AG10803 (cell line): ENCODE results near the gene PORCN.
"Not testable (repeated sequence)": the region's sequence is repeated elsewhere in the genome, so short reads cannot be mapped to it uniquely, and the experiment has no call there.

Experiments
- DNase-seq: peaks from one replicate; pipeline ENCODE4 v3.0.0; 2010; ENCODE audit warnings: low read depth
- H3K4me3 ChIP-seq: 2 replicates; pipeline ENCODE4 v1.5.1; 2011; ENCODE audit warnings: mild to moderate bottlenecking, low read length, control low read depth
- TF ChIP-seq, protein P1 (sequence below): conservative IDR thresholded peaks from 2 replicates; pipeline ENCODE4 v1.5.1; 2011; ENCODE audit warnings: mild to moderate bottlenecking, low read length, control low read depth, inconsistent platforms

Gene PORCN

DNA sequence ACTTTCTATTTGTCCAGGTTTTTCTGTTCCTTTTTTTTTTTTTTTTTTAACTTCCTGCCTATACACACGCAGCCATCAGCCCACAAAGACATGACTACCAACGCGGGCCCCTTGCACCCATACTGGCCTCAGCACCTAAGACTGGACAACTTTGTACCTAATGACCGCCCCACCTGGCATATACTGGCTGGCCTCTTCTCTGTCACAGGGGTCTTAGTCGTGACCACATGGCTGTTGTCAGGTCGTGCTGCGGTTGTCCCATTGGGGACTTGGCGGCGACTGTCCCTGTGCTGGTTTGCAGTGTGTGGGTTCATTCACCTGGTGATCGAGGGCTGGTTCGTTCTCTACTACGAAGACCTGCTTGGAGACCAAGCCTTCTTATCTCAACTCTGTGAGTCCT is 14.9 kb downstream of the PORCN start:
- H3K4me3 ChIP-seq = no peak overlapping the region
- TF ChIP-seq, protein P1, sequence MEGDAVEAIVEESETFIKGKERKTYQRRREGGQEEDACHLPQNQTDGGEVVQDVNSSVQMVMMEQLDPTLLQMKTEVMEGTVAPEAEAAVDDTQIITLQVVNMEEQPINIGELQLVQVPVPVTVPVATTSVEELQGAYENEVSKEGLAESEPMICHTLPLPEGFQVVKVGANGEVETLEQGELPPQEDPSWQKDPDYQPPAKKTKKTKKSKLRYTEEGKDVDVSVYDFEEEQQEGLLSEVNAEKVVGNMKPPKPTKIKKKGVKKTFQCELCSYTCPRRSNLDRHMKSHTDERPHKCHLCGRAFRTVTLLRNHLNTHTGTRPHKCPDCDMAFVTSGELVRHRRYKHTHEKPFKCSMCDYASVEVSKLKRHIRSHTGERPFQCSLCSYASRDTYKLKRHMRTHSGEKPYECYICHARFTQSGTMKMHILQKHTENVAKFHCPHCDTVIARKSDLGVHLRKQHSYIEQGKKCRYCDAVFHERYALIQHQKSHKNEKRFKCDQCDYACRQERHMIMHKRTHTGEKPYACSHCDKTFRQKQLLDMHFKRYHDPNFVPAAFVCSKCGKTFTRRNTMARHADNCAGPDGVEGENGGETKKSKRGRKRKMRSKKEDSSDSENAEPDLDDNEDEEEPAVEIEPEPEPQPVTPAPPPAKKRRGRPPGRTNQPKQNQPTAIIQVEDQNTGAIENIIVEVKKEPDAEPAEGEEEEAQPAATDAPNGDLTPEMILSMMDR = no peak
- no peak for DNase-seq

DNA sequence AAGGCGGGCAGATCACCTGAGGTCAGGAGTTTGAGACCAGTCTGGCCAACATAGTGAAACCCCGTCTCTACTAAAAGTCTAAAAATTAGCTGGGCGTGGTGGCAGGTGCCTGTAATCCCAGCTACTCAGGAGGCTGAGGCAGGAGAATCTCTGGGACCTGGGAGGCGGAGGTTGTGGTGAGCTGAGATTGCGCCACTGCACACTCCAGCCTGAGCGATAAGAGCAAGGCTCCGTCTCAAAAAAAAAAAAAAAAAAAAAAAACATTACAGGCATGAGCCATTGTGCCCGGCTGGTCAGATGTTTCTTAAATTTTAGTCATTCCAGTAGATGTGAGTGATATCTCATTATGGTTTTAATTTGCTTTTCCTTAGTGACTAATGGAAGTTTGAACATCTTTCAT is 17.1 kb downstream of the PORCN start:
- DNase-seq = peak; percentile 41
- not testable (repeated sequence) for H3K4me3 ChIP-seq

DNA sequence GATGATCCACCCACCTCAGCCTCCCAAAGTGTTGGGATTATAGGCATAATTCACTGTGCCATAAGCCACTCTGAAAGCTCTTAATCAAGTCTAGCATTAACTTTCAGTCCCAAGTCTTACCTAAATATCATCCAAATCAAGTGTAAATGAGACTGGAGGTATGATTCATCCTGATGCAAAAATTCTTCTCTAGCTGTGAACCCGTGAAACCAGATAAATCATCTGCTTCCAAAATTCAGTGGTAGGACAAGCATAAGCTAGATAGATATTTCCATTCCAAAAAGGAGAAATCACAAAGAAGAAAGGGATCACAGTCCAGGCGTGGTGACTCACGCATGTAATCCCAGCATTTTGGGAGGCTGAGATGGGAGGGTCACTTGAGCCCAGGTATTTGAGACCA is 21.9 kb downstream of the PORCN start:
- TF ChIP-seq, protein P1 = no peak
- DNase-seq = peak; percentile 35
- H3K4me3 ChIP-seq = no peak overlapping the region

DNA sequence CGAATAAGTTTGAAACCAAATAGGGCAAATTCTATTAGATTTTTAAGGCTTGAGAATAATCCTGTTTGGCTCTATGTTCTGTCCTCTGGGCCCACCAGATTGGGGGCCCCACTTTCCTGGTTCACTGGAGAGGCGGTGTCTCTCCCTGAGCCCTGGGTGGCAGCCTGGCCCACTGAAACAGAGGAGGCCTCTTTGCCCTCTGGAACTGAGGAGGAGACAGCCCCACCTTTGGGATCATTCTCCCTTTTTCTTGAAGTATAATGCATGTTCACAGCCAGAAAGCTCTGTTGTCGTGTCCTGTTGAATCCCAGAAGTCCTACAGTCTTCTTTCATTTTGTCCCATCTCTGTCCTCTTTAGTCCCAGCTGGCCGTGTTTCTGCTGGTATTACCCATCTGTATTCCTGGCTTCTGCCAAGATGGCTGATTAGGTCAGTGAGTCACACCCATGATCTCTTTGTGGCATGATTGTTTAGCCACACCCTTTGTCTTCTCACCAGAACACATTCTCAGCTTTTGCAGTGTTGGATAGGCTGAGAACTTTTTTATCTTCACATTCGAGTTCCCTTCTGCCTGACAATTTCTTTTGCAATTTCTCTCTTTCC is 22.7 kb downstream of the PORCN start:
- DNase-seq = peak; percentile 81
- H3K4me3 ChIP-seq = no peak overlapping the region
- TF ChIP-seq, protein P1 = no peak

DNA sequence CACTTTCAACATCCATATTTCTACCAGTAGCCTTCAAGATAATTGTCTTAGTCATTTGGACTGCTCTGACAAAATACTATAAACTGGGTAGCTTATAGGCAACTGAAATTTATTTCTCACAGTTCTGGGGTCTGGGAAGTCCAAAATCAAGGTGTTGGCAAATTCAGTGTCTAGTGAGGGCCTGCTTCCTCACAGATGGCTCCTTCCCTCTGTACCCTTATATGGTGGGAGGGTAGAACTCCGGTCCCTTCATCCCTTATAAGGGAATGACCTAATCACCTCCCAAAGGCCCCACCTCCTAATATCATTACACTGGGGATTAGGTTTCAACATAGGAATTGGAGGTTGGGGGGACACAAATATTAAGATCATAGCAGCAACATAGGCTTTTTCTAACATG is 23.4 kb downstream of the PORCN start:
- H3K4me3 ChIP-seq = no peak overlapping the region
- TF ChIP-seq, protein P1 = no peak
- DNase-seq = no peak

DNA sequence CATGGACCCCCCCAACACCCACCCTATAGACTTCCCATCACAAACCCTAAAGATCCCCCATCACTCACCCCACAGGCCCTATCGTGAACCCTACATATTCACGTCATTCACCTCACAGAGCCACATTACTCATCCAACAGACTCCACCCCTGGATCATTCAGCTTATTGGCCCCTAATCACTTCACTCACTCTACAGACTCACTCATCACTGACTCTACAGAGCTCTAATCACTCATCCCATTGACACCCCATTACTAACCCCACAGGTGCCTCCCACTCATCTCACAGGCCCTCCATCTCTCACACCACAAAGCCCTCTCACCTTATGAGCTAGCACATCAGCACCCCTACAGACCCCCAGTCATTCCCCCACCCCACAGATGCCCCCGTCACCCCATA is 24.4 kb downstream of the PORCN start:
- no peak overlapping the region for H3K4me3 ChIP-seq
- TF ChIP-seq, protein P1 = no peak
- DNase-seq = no peak

DNA sequence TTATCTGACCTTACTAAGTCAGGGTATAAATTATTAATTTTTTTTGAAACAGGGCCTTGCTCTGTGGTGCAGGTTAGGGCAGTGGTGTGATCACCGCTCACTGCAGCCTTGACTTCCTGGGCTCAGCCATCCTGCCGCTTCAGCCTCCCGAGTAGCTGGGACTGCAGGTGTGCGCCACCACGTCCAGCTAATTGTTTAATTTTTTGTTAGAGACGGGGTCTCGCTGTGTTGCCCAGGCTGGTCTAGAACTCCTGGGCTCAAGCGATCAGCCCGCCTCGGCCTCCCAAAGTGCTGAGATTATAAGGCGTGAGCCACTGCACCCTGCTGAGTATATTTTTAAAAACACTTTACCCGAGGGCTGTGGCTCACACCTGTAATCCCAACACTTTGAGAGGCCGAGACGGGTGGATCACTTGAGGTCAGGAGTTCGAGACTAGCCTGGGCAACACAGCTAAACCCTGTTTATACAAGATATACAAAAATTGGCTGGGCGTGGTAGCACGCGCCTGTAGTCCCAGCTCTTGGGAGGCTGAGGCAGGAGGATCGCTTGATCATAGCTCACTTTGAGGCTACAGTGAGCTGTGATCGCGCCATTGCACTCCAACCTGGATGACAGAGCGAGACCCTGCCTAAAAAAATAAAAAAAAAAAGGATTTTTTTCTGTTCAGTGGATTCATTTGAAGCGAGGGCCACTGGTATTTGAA is 30.0 kb downstream of the PORCN start:
- no peak for DNase-seq
- peak overlapping the region; percentile 82 for H3K4me3 ChIP-seq
- TF ChIP-seq, protein P1 = no peak
